CD4-positive, CD25-positive, alpha-beta regulatory T cell (primary cell): ENCODE measurements around the gene GCGR. TPM values are rescaled to one million over a fixed set of nuclear protein-coding genes. Genes with fewer than 3 reads are reported as not detected.

ENCODE experiments used
- ATAC-seq, 2 donors: fragments of 150-1000 bp; cut with Tn5 transposase; one replicate each; pipeline ENCODE4 v1.10.0; 2021; ENCODE audit warnings: low read depth in 2 of 2, moderate number of reproducible peaks in 2 of 2, moderate library complexity in 1 of 2
- DNase-seq, 3 donors: peaks; one replicate each; pipeline versions ENCODE4 v3.0.0 to v3.0.0-alpha.2; 2012 to 2022; ENCODE audit warnings: mixed read lengths in 1 of 3
- H3K27ac ChIP-seq: one replicate; pipeline ENCODE4 v1.7.0; 2013; ENCODE audit warnings: mild to moderate bottlenecking, low read length; ENCODE audit not compliant: insufficient read depth, poor library complexity, severe bottlenecking
- H3K27me3 ChIP-seq: one replicate; pipeline ENCODE4 v1.7.0; 2013; ENCODE audit warnings: low read length; ENCODE audit not compliant: control insufficient read depth, insufficient read depth
- H3K36me3 ChIP-seq: one replicate; pipeline ENCODE4 v1.7.0; 2013; ENCODE audit warnings: mild to moderate bottlenecking, low read length, moderate library complexity; ENCODE audit not compliant: control insufficient read depth, insufficient read depth
- H3K4me1 ChIP-seq: 2 replicates; pipeline ENCODE4 v1.7.0; 2013; ENCODE audit warnings: mild to moderate bottlenecking, low read length; ENCODE audit not compliant: insufficient read depth, control insufficient read depth, poor library complexity, severe bottlenecking
- H3K4me3 ChIP-seq: one replicate; pipeline ENCODE4 v1.7.0; 2013; ENCODE audit warnings: low read depth, mild to moderate bottlenecking, low read length, moderate library complexity
- H3K9me3 ChIP-seq, 2 experiments: 1 replicate in 1 of 2; 2 replicates in 1 of 2; pipeline ENCODE4 v1.7.0; 2013; ENCODE audit warnings: low read length in 2 of 2, mild to moderate bottlenecking in 1 of 2, moderate library complexity in 1 of 2; ENCODE audit not compliant: control insufficient read depth in 2 of 2
- H3K27ac Mint-ChIP-seq, 3 donors: one replicate each; pipeline ENCODE4 v1.8.0; 2020 to 2022; ENCODE audit warnings: mild to moderate bottlenecking in 3 of 3, mixed read lengths in 3 of 3, moderate library complexity in 2 of 3
- H3K27me3 Mint-ChIP-seq: one replicate; pipeline ENCODE4 v1.8.0; 2022; ENCODE audit warnings: mild to moderate bottlenecking, mixed read lengths
- H3K36me3 Mint-ChIP-seq: one replicate; pipeline ENCODE4 v1.8.0; 2020; ENCODE audit warnings: mixed read lengths
- H3K4me1 Mint-ChIP-seq, 4 donors: one replicate each; pipeline ENCODE4 v1.8.0; 2020 to 2022; ENCODE audit warnings: mixed read lengths in 4 of 4, mild to moderate bottlenecking in 1 of 4
- H3K4me3 Mint-ChIP-seq, 4 donors: one replicate each; pipeline ENCODE4 v1.8.0; 2020 to 2022; ENCODE audit warnings: mild to moderate bottlenecking in 4 of 4, mixed read lengths in 4 of 4, moderate library complexity in 3 of 4
- H3K9me3 Mint-ChIP-seq, 7 donors: one replicate each; pipeline ENCODE4 v1.8.0; 2020 to 2022; ENCODE audit warnings: mixed read lengths in 7 of 7, mild to moderate bottlenecking in 3 of 7, moderate library complexity in 2 of 7
- polyA plus RNA-seq, 4 donors: library from polyadenylated mRNA; unstranded; fragments of 300-500 nt; fragmentation: Illumina TruSeq; gene quantifications; one replicate each; pipeline ENCODE4 v1.2.3, GENCODE V29; 2021
- total RNA-seq: library from RNA; stranded (reverse); gene quantifications from one replicate; pipeline ENCODE4 v1.2.3, GENCODE V29; 2022

Gene GCGR
- not detected for total RNA-seq
- not detected for polyA plus RNA-seq

GRCh38 chr17:81803728-81804558, at the start of gene GCGR:
Gene GCGR (plus strand): TSS chr17:81804150. CDS start chr17:81809019, 4,869 bp downstream.
- H3K27ac ChIP-seq = no peak within 1 kb of the TSS
- no peak within 1 kb of the TSS for H3K4me3 ChIP-seq
- Mint-ChIP-seq H3K4me1 (peaks cover 0 to 4% (median 2%) of the 10 kb centered on the region in 4 donors), H3K4me3 (no peak within 1 kb of the TSS), H3K9me3 (no peaks in the 10 kb centered on the region), H3K36me3 (no peaks in the 10 kb centered on the region), H3K27me3 (peaks cover 39% of the 10 kb centered on the region), H3K27ac (no peak within 1 kb of the TSS)
- no peaks in the 10 kb centered on the region for H3K36me3 ChIP-seq
- no peak for ATAC-seq
- no peaks in the 10 kb centered on the region for H3K9me3 ChIP-seq
- no peaks in the 10 kb centered on the region for H3K27me3 ChIP-seq
- peaks cover 8% of the 10 kb centered on the region for H3K4me1 ChIP-seq
- DNase-seq = no peak

DNA sequence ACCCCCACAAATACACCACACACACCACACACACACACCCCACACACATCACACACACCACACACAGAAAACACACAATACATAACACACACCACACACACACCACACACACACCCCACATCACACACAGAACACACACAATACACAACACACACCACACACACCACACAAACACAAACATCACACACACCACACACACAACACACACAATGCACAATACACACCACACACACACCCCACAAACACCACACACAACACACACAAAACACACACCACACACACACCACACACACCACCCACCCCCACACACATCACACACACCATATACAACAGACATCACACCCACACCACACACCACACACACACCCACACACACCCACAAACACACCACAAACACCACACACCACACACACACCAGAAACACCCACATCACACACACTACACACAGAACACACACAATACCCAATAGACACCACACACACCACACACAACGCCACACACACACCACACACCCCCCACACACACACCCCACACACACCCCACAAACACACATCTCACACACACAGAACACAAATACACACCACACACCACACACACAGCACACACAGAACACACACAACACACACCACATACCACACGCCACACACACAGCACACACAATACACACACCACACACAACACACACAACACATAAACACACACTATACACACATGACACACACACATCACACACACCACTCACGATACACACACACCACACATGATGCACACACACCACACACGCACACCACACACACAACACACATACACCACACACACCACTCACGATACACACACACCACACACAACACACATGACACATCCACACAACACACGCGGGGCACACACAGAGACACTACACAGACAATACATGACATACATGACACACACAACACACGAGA, 11.0 kb upstream of the GCGR start:
- Mint-ChIP-seq H3K27ac (no peak overlapping the region), H3K9me3 (no peaks in the 10 kb centered on the region), H3K4me1 (no peaks in the 10 kb centered on the region), H3K27me3 (peaks cover 4% of the 10 kb centered on the region), H3K36me3 (no peaks in the 10 kb centered on the region), H3K4me3 (no peak overlapping the region)
- no peak for DNase-seq
- H3K27ac ChIP-seq = no peak overlapping the region
- ATAC-seq = no peak
- no peak overlapping the region for H3K4me3 ChIP-seq
- no peaks in the 10 kb centered on the region for H3K36me3 ChIP-seq
- no peaks in the 10 kb centered on the region for H3K9me3 ChIP-seq
- H3K4me1 ChIP-seq = no peaks in the 10 kb centered on the region
- peaks cover 2% of the 10 kb centered on the region for H3K27me3 ChIP-seq

DNA sequence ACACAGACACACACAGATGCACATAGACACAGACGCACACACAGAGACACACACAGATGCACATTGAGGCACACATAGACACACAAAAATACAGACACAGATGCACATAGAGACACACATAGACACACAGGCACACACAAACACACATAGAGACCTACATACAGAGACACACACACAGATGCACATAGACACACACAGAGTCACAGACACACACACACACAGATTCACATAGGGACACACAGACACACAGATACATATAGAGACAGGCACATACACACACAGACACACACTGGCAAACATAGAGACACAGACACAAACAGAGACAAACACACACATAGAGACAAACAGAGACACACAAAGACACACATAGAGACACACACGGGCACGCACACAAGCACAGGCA, 9.9 kb upstream of the GCGR start:
- no peak for ATAC-seq
- no peaks in the 10 kb centered on the region for H3K36me3 Mint-ChIP-seq
- Histone ChIP-seq H3K36me3 (no peaks in the 10 kb centered on the region), H3K27ac (no peak overlapping the region), H3K9me3 (no peaks in the 10 kb centered on the region), H3K27me3 (peaks cover 2% of the 10 kb centered on the region), H3K4me1 (no peaks in the 10 kb centered on the region), H3K4me3 (no peak overlapping the region)
- H3K27ac Mint-ChIP-seq = no peak overlapping the region
- H3K9me3 Mint-ChIP-seq = no peaks in the 10 kb centered on the region
- H3K4me1 Mint-ChIP-seq = no peaks in the 10 kb centered on the region
- no peak overlapping the region for H3K4me3 Mint-ChIP-seq
- H3K27me3 Mint-ChIP-seq = peaks cover 4% of the 10 kb centered on the region
- DNase-seq = no peak

DNA sequence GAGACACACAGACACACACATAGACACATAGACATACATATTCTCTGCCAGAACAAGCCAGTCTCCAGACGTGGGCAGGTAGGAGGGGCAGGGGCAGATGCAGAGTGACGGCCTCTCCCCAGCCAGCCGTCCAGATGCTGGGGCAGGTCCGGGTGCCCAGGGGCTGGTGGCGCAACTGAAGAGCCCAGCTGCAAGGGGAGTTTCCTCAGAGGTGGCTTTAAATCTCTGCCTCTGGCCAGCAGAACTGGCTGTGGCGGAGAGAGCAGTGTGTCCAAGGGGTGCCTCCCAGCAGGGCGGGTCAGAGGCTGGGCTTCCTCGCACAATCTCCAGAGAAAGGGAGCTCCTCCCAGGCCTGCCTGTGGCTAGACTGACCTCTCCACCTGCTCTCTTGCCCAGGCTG, 9.4 kb upstream of the GCGR start:
- Mint-ChIP-seq H3K4me3 (no peak overlapping the region), H3K36me3 (no peaks in the 10 kb centered on the region), H3K27me3 (peaks cover 8% of the 10 kb centered on the region), H3K9me3 (no peaks in the 10 kb centered on the region), H3K27ac (no peak overlapping the region), H3K4me1 (no peaks in the 10 kb centered on the region)
- Histone ChIP-seq H3K27me3 (peaks cover 2% of the 10 kb centered on the region), H3K4me3 (no peak overlapping the region), H3K4me1 (no peaks in the 10 kb centered on the region), H3K27ac (no peak overlapping the region), H3K9me3 (no peaks in the 10 kb centered on the region), H3K36me3 (no peaks in the 10 kb centered on the region)
- DNase-seq = no peak
- no peak for ATAC-seq

- Histone ChIP-seq H3K4me1 (peaks cover 8% of the 10 kb centered on the region), H3K27me3 (no peaks in the 10 kb centered on the region), H3K9me3 (no peaks in the 10 kb centered on the region), H3K36me3 (no peaks in the 10 kb centered on the region), H3K27ac (no peak overlapping the region), H3K4me3 (no peak overlapping the region)
- Mint-ChIP-seq H3K4me1 (peaks cover 0 to 4% (median 2%) of the 10 kb centered on the region in 4 donors), H3K27me3 (peaks cover 39% of the 10 kb centered on the region), H3K27ac (no peak overlapping the region), H3K36me3 (no peaks in the 10 kb centered on the region), H3K9me3 (no peaks in the 10 kb centered on the region), H3K4me3 (no peak overlapping the region)
- DNase-seq = no peak
- no peak for ATAC-seq
These were observed 2.6 kb upstream of the GCGR start for GRCh38 chr17:81801327-81801726.

DNA sequence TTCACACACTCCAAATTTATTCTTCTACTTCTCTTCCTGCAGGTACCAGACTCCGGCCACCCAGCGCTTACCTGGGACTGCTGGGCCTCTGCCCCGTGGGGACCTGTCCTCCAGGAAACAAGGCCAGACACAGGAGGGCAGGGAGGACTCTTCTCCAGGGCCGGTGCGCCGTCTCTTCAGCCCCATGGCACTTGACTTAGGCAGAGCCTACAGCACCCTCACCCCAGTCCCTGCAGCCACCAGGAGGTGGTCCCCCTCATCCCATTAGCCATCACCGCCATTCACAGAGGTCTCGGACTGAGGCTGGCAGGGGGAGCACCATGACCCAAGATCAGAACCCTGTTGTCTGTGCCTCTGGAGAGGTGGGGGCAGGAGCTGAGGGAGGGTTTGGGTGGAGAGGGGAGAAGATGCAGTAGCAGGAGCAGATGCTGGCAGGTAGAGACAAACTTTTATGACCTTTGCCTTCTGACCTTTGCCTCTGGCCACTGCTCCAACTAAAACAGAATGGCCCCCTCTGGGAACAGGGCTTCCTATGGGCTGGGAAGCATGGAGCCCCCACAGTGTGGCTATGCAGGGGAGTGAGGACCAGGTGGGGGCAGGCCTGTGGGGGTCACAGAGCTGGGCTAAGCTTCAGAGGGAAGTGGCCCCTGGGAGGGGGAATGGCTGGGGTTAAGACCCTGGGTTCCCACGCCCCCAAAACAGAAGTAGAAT, 1.7 kb upstream of the GCGR start:
- H3K4me3 ChIP-seq = no peak overlapping the region
- peaks cover 8% of the 10 kb centered on the region for H3K4me1 ChIP-seq
- no peaks in the 10 kb centered on the region for H3K36me3 ChIP-seq
- Mint-ChIP-seq H3K9me3 (no peaks in the 10 kb centered on the region), H3K27ac (no peak overlapping the region), H3K27me3 (peaks cover 39% of the 10 kb centered on the region), H3K4me1 (peaks cover 0 to 4% (median 2%) of the 10 kb centered on the region in 4 donors), H3K4me3 (peak overlapping the region in 1 of 4 donors; percentile 9), H3K36me3 (no peaks in the 10 kb centered on the region)
- H3K27me3 ChIP-seq = no peaks in the 10 kb centered on the region
- no peaks in the 10 kb centered on the region for H3K9me3 ChIP-seq
- H3K27ac ChIP-seq = no peak overlapping the region
- ATAC-seq (no peak), DNase-seq (no peak)

- Histone ChIP-seq H3K4me3 (no peak overlapping the region), H3K4me1 (peaks cover 8% of the 10 kb centered on the region), H3K27ac (no peak overlapping the region), H3K36me3 (no peaks in the 10 kb centered on the region), H3K9me3 (no peaks in the 10 kb centered on the region), H3K27me3 (no peaks in the 10 kb centered on the region)
- Mint-ChIP-seq H3K27ac (no peak overlapping the region), H3K4me3 (no peak overlapping the region), H3K36me3 (no peaks in the 10 kb centered on the region), H3K4me1 (peaks cover 0 to 4% (median 2%) of the 10 kb centered on the region in 4 donors), H3K27me3 (peaks cover 39% of the 10 kb centered on the region), H3K9me3 (no peaks in the 10 kb centered on the region)
- ATAC-seq (no peak), DNase-seq (no peak)
These were observed 900 bp upstream of the GCGR start for GRCh38 chr17:81802856-81803643.
